ENCODE data around the gene NR2F6.

The NR2F6 gene

DNA sequence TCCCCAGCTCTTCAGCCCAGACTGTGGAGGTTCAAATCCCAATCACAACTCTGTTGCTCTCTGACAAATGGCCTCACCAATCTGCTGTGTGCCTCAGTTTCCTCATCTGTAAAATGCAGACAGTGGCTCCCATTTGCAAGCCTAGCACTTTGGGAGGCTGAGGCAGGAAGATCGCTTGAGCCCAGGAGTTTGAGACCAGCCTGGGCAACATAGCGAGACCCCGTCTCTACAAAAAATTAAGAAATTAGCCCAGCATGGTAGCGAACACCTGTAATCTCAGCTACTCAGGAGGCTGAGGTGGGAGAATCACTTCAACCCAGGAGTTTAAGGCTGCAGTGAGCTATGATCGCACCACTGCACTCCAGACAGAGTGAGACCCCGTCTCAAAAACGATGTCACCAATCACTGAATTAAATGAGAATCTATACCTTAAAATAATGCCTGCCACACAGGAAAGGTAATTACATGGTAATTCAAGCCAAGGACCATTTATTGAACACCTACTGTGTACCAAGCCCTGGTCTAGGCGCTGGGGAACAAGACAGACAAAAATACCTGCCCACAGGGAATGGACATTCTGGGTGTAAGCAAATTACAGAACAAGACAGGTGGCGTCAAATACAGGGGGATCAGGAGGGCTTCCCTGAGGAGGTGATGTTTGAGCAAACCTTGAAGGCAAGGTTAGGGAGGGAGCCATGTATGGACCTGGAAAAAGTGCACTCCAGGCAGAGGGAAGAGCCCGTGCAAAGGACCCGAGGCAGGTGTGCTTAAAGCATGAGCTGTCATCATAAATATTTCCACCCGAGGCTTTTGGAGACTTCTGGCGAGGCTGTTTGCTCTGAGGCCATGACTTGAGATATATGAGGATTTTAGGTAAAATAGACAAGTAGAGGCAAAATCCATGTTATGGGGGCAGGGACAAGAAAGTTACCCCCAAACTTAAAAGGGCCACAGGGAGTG is 7.7 kb downstream of the NR2F6 start:
- H3K27ac Mint-ChIP-seq: no peak overlapping the region
- peaks cover 38% of the 10 kb centered on the region for H3K36me3 Mint-ChIP-seq (ENCODE audit: low read depth)
- intact Hi-C loops (cut with micrococcal nuclease): no loop called here
- H3K4me3 Mint-ChIP-seq: no peak overlapping the region
- H3K9me3 Mint-ChIP-seq: no peaks in the 10 kb centered on the region
- no peaks in the 10 kb centered on the region for H3K27me3 Mint-ChIP-seq
- peaks cover 38% of the 10 kb centered on the region for H3K4me1 Mint-ChIP-seq (ENCODE audit: low read depth)

DNA sequence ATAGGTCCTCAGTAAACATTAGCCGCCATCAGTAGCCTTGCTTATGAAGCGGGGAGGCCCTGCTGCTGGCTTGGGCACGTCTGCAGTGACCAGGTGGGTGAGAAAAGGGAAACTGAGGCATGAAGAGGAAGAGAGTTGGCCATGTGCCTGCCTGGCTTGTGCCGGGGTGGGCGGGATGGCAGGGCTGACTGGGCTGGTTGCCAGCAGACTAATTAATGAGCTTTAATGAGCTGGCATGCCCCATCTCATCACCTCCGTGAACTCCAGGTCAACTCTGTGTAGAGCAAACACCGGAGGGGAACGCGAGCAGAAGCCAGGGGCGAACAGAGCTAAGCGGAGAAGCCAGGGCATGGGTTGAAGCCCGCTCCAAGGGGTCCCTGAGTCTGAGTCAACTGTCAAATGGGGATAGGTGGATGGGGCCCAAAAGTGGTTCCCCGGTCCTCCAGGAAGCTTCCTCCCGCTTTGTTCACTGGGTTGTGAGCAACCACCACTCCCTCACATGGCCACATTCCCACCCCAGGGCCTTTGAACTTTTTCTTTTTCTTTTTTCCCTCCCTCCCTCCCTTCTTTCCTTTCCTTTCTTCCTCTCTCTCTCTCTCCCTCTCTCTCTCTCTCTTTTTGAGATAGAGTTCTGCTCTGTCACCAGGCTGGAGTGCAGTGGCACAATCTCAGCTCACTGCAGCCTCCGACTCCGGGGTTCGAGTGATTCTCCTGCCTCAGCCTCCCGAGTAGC is 8.7 kb downstream of the NR2F6 start:
- H3K36me3 Mint-ChIP-seq (ENCODE audit: low read depth): peaks cover 48% of the 10 kb centered on the region
- no peak overlapping the region for H3K27ac Mint-ChIP-seq
- H3K27me3 Mint-ChIP-seq: no peaks in the 10 kb centered on the region
- intact Hi-C loops (cut with micrococcal nuclease): no loop called here
- no peak overlapping the region for H3K4me3 Mint-ChIP-seq
- no peaks in the 10 kb centered on the region for H3K9me3 Mint-ChIP-seq
- H3K4me1 Mint-ChIP-seq (ENCODE audit: low read depth): peaks cover 35% of the 10 kb centered on the region

DNA sequence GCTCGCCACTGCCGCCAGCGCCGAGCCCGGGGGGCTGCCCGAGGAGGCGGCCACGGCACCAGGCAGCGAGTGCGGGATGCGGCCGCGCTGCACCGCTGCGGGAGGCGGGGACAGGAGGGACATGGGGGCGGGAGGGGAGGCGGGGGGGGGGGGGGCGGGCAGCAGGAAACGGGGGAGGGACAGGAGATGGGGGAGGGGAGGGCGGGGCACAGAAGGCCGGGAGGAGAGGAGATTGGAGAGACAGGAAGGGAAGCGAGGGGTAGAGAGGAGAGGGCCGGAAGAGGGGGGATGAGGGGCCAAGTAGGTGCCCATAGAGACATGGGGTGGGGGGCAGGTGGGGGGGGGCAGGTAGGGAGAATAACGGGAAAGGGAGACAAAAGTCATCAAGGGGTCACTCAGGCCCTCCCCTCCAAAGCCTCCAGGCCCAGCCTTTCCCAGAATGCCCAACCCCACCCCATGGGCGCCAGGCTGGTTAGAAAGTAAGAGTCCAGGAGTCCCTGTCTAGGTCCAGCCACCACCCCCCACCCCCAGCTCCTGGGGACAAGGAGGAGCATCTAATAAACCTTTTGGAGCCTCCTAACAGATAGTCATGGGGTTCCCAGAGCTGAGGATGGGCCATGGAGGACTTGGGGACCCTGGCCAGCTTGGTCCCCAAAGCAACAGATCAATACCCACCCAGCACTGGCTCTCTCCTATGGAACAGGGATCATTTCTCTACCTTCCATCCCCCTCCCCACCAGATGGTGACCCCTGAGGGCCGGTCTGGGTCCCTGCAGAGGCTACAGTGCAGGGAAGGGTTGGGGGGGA is 9.5 kb downstream of the NR2F6 start:
- intact Hi-C loops (cut with micrococcal nuclease): no loop called here
- Mint-ChIP-seq H3K4me1 (ENCODE audit: low read depth) (peaks cover 35% of the 10 kb centered on the region), H3K27ac (peak overlapping the region; percentile 30), H3K27me3 (no peaks in the 10 kb centered on the region), H3K9me3 (no peaks in the 10 kb centered on the region), H3K4me3 (peak overlapping the region; percentile 78), H3K36me3 (ENCODE audit: low read depth) (peaks cover 52% of the 10 kb centered on the region)

DNA sequence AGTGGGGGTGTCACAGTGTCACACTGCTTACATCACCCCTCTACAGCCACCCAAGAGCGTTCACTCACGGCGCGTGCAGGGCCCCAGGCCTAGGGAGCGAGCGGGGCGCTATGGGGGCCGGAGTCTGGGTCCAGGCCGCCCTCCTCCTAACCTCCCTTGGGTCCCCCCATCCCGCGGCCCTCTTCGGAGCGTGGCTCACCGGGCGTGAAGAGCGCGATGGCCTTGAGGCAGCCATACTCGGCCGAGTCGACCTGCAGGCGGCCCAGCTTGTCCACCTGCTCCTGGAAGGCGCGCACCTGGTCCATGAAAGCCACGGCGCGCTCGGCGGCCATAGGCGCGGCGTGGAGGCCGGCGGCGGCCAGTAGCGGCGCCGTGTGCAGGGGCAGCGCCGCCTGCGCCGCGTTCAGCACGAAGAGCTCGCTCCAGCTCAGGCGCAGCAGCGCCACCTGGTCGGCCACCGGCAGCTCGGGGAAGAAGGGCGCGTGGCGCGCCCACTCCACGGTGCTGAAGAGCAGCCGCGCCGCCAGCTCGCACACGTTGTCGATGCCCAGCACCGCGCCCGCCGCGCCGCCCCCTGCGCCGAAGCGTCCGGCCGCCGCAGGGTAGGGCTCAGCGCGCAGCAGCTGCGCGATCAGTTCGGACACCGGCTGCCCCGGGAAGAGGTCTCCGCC is 10.3 kb downstream of the NR2F6 start:
- Mint-ChIP-seq H3K4me3 (peak overlapping the region; percentile 78), H3K27ac (peak overlapping the region; percentile 30), H3K36me3 (ENCODE audit: low read depth) (peaks cover 52% of the 10 kb centered on the region), H3K4me1 (ENCODE audit: low read depth) (peaks cover 35% of the 10 kb centered on the region), H3K9me3 (no peaks in the 10 kb centered on the region), H3K27me3 (no peaks in the 10 kb centered on the region)
- intact Hi-C loops (cut with micrococcal nuclease): no loop called here

GRCh38 chr19:17234911-17235299 is 10.8 kb downstream of the NR2F6 start:
- peaks cover 52% of the 10 kb centered on the region for H3K36me3 Mint-ChIP-seq (ENCODE audit: low read depth)
- no peaks in the 10 kb centered on the region for H3K9me3 Mint-ChIP-seq
- peak overlapping the region; percentile 78 for H3K4me3 Mint-ChIP-seq
- H3K27me3 Mint-ChIP-seq: no peaks in the 10 kb centered on the region
- intact Hi-C loops (cut with micrococcal nuclease): no loop called here
- peaks cover 35% of the 10 kb centered on the region for H3K4me1 Mint-ChIP-seq (ENCODE audit: low read depth)
- peak overlapping the region; percentile 30 for H3K27ac Mint-ChIP-seq

DNA sequence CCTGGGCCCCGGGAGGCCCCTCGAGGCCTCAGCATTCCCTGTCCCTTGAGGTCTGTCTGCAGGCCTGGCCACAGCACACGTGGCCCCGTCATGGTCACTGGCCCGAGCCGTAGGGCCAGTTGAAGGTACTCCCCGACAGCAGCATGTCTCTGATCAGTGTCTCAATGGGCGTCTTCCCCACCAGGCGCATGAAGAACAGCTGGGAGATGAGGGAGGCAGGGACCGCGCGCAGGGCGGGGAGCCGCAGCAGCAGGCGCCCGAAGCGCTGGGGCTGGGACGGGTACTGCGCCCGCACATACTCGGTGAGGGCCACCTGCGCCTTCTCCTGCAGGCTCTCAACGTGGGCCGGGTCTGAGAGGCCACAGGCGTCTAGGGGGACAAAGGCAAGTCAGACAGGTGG is 13.5 kb downstream of the NR2F6 start:
- Mint-ChIP-seq H3K27me3 (no peaks in the 10 kb centered on the region), H3K4me3 (no peak overlapping the region), H3K27ac (no peak overlapping the region), H3K9me3 (no peaks in the 10 kb centered on the region), H3K4me1 (ENCODE audit: low read depth) (peaks cover 37% of the 10 kb centered on the region), H3K36me3 (ENCODE audit: low read depth) (peaks cover 60% of the 10 kb centered on the region)
- intact Hi-C loops (cut with micrococcal nuclease): no loop called here

DNA sequence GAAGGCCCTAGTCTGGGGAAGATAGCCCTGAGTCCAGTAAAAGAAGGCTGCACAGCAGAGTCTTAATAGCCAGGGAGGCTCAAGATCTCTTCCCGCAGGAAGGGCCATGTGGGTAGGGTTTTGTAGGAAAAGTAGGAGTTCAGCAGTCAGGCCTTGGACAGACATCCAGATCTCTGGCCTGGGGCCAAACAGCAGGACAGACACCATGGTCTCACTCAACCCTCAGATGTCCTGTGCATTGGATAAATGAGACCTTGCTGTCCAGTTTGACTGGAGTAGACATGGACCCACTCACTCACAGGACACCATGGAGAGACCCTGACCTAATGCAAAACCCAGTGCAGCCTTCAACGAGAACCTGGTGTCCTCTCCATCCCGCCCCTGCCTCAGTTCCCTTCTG is 15.8 kb downstream of the NR2F6 start:
- intact Hi-C loops (cut with micrococcal nuclease): loop anchor here (5.0 kb wide), 1 partner anchor 333 kb away; no protein-coding TSS in a partner anchor
- no peak overlapping the region for H3K4me3 Mint-ChIP-seq
- no peaks in the 10 kb centered on the region for H3K27me3 Mint-ChIP-seq
- H3K36me3 Mint-ChIP-seq (ENCODE audit: low read depth): peaks cover 72% of the 10 kb centered on the region
- peaks cover 26% of the 10 kb centered on the region for H3K4me1 Mint-ChIP-seq (ENCODE audit: low read depth)
- H3K9me3 Mint-ChIP-seq: no peaks in the 10 kb centered on the region
- no peak overlapping the region for H3K27ac Mint-ChIP-seq

DNA sequence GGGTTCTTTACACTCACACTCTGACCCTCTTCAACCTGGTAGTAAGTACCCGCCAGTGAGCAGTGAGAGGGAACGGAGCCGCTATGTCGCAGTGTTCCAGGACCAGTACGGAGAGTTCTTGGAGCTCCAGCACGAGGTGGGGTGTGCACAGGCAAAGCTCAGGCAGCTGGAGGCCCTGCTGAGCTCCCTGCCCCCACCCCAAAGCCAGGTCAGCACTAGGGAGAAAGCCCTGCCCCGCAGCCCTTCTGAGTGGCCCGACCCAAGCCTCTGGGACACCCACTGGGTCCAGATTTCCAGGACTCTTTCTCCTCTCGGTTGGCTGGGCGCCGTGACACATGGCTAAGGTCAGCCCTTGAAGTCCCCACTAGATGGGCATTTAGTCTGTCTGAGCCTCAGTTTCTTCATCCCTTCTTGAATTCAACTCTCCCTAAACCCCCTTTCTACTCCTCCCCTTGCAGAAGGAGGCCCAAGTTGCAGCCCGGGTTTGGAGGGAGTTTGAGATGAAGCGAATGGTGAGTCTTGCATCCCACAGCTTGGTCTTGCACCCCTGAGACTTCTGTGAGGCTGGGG is 17.8 kb downstream of the NR2F6 start:
- Mint-ChIP-seq H3K27ac (no peak overlapping the region), H3K4me3 (no peak overlapping the region), H3K9me3 (no peaks in the 10 kb centered on the region), H3K36me3 (ENCODE audit: low read depth) (peaks cover 64% of the 10 kb centered on the region), H3K4me1 (ENCODE audit: low read depth) (peaks cover 27% of the 10 kb centered on the region), H3K27me3 (no peaks in the 10 kb centered on the region)
- intact Hi-C loops (cut with micrococcal nuclease): loop anchor here (5.0 kb wide), 1 partner anchor 331 kb away; no protein-coding TSS in a partner anchor

DNA sequence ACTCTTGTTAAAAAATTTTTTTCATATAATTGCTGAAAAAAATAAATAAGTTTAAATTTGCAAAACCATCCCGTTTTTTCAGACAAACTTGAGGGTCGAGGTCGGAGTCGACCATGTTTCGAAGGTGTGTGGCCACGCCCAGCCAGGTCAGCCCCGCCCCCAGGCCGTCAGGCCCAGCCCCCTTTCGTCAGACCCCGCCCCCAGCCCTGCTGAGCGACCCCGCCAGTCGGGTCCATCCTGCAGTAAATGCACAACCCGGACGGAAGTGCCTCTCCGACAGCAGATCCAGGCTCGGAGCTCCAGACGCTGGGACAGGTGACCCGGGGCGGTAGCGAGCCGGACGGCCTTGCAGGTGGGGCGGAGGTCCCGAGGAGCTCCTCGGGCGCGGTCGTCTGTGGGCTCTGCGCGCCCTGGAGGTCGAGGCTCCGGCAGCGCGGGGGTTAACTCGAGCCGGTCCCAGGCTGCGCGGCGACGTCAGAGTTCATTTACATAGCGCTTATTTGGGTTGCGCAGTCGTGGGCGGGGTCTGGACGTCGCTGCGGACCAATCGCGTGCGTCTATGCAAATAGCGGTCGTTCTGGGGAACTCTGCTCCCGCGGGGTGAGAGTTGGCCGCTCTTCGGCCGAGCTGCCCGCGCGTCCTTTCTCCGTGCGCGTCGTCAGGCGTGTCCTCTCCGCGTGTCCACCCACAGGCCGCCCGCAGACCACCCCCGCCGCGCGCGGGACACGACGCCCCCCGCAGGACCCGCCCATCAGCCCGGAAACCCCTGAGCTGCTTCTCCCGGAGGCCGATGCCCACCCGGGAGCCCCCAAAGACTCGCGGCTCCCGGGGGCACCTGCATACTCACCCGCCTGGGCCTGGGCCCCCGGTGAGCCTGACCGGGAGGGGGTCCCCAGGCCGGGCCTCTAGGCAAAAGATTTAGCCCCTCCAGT is 19.5 kb downstream of the NR2F6 start, which contains the start of gene OCEL1:
OCEL1 (plus strand) TSS at position 225 of the 932 bp plus-strand sequence; CDS start at position 247, 22 bp downstream.
- Mint-ChIP-seq H3K4me3 (peak within 1 kb of the TSS; percentile 81), H3K9me3 (no peaks in the 10 kb centered on the region), H3K4me1 (ENCODE audit: low read depth) (peaks cover 27% of the 10 kb centered on the region), H3K36me3 (ENCODE audit: low read depth) (peaks cover 47% of the 10 kb centered on the region), H3K27me3 (no peaks in the 10 kb centered on the region), H3K27ac (peak within 1 kb of the TSS; percentile 90)
- intact Hi-C loops (cut with micrococcal nuclease): loop anchor here (1.0 to 5.0 kb wide), 2 partner anchors 151 to 329 kb away; partner anchors contain the start of genes HAUS8 and MYO9B

DNA sequence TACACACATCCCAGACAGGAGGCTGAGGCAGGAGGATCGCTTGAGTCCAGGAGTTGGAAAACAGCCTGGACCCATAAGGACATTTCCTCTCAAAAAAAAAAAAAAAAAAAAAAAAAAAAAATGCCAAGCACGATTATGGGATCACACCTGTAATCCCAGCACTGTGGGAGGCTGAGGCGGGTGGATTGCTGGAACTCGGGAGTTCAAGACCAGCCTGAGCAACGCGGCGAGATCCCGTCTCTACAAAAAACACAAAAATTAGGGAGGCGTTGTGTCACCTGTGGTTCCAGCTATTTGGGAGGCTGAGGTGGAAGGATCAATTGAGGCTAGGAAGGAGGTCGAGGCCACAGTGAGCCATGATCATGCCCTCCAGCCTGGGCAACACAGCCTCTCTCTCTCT is 20.7 kb downstream of the NR2F6 start:
- no peaks in the 10 kb centered on the region for H3K9me3 Mint-ChIP-seq
- no peaks in the 10 kb centered on the region for H3K27me3 Mint-ChIP-seq
- H3K4me1 Mint-ChIP-seq (ENCODE audit: low read depth): peaks cover 35% of the 10 kb centered on the region
- intact Hi-C loops (cut with micrococcal nuclease): loop anchor here (5.0 kb wide), 1 partner anchor 328 kb away; no protein-coding TSS in a partner anchor
- H3K27ac Mint-ChIP-seq: no peak overlapping the region
- no peak overlapping the region for H3K4me3 Mint-ChIP-seq
- H3K36me3 Mint-ChIP-seq (ENCODE audit: low read depth): peaks cover 35% of the 10 kb centered on the region

GRCh38 chr19:17220207-17220758 is 25.4 kb downstream of the NR2F6 start:
- Mint-ChIP-seq H3K4me3 (no peak overlapping the region), H3K27ac (peak overlapping the region; percentile 51), H3K9me3 (no peaks in the 10 kb centered on the region), H3K36me3 (ENCODE audit: low read depth) (peaks cover 36% of the 10 kb centered on the region), H3K4me1 (ENCODE audit: low read depth) (peaks cover 41% of the 10 kb centered on the region), H3K27me3 (no peaks in the 10 kb centered on the region)
- intact Hi-C loops (cut with micrococcal nuclease): no loop called here

DNA sequence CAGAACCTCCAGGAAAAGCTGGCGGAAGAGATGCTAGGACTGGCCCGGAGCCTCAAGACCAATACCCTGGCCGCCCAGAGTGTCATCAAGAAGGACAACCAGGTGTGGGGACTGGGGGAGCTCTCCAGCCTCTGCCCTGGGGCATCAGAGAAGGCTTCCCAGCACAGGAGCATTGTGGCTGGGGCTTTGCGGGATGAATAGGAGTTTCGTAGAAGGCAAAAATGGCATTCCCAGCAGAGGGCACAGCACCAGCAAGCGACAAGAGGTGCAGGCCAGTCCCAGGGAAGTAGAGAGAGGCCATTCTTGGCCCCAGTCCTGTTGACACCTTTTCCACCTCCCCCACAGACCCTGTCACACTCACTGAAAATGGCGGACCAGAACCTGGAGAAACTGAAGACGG is 26.4 kb downstream of the NR2F6 start:
- Mint-ChIP-seq H3K27ac (peak overlapping the region; percentile 51), H3K9me3 (no peaks in the 10 kb centered on the region), H3K27me3 (no peaks in the 10 kb centered on the region), H3K4me1 (ENCODE audit: low read depth) (peaks cover 46% of the 10 kb centered on the region), H3K4me3 (no peak overlapping the region), H3K36me3 (ENCODE audit: low read depth) (peaks cover 37% of the 10 kb centered on the region)
- intact Hi-C loops (cut with micrococcal nuclease): no loop called here
